WTC11 (cell line): ENCODE data around the gene MEIS1. TPM values are rescaled to one million over a fixed set of nuclear protein-coding genes. Genes with fewer than 3 reads are reported as not detected.

Source experiments
- ATAC-seq: fragments of 200-7000 bp; cut with Tn5 transposase; 2 replicates; pipeline ENCODE4 v1.10.0; 2021; ENCODE audit warnings: mild to moderate bottlenecking, moderate library complexity
- CTCF ChIA-PET: fragments of 300-600 bp; sonication (Branson Sonifier 250); formaldehyde crosslinking; loops from one replicate; lab custom pipeline; 2021; ENCODE audit warnings: antibody characterized with exemption; lab: Charles Lee
- POLR2A ChIA-PET: fragments of 350-600 bp; sonication (Branson Sonifier 250); formaldehyde crosslinking; loops from one replicate; lab custom pipeline; 2021; ENCODE audit warnings: antibody characterized with exemption; lab: Charles Lee
- DNase-seq: peaks from one replicate; pipeline ENCODE4 v3.0.0; 2021; ENCODE audit warnings: low spot score
- H3K27ac Mint-ChIP-seq: 2 replicates; pipeline ENCODE4 v1.8.0; 2021; ENCODE audit warnings: mixed read lengths
- H3K27me3 Mint-ChIP-seq: 2 replicates; pipeline ENCODE4 v1.8.0; 2021; ENCODE audit warnings: low read depth, mild to moderate bottlenecking, moderate library complexity, mixed read lengths
- H3K36me3 Mint-ChIP-seq: 2 replicates; pipeline ENCODE4 v1.8.0; 2021; ENCODE audit warnings: mixed read lengths
- H3K4me1 Mint-ChIP-seq: 2 replicates; pipeline ENCODE4 v1.8.0; 2022; ENCODE audit warnings: mixed read lengths
- H3K4me3 Mint-ChIP-seq: 2 replicates; pipeline ENCODE4 v1.8.0; 2021; ENCODE audit warnings: mild to moderate bottlenecking, moderate library complexity, mixed read lengths
- H3K9me3 Mint-ChIP-seq: 2 replicates; pipeline ENCODE4 v1.8.0; 2021; ENCODE audit warnings: mixed read lengths
- ATF2 ChIP-seq: sonication (generic); formaldehyde crosslinking; IDR thresholded peaks from 2 replicates; pipeline ENCODE4 v1.8.1; 2022; ENCODE audit warnings: low read depth, missing genetic modification reagents, borderline replicate concordance
- CREM ChIP-seq: sonication (generic); formaldehyde crosslinking; IDR thresholded peaks from 2 replicates; pipeline ENCODE4 v1.8.1; 2022; ENCODE audit warnings: mild to moderate bottlenecking, missing genetic modification reagents, moderate library complexity
- E2F1 ChIP-seq: sonication (generic); formaldehyde crosslinking; IDR thresholded peaks from 2 replicates; pipeline ENCODE4 v1.8.0; 2022; ENCODE audit warnings: mild to moderate bottlenecking, missing genetic modification reagents
- GABPB1 ChIP-seq: sonication (generic); formaldehyde crosslinking; IDR thresholded peaks from 2 replicates; pipeline ENCODE4 v1.8.1; 2023; ENCODE audit warnings: mild to moderate bottlenecking, missing genetic modification reagents
- HMGA2 ChIP-seq: fragments of 250-450 bp; sonication (Bioruptor Pico); IDR thresholded peaks from 2 replicates; pipeline ENCODE4 v1.4.0; 2021; ENCODE audit warnings: mild to moderate bottlenecking, moderate library complexity
- KAT7 ChIP-seq: sonication (generic); formaldehyde crosslinking; IDR thresholded peaks from 2 replicates; pipeline ENCODE4 v1.8.1; 2023; ENCODE audit warnings: missing genetic modification reagents, mild to moderate bottlenecking, borderline replicate concordance
- NFYB ChIP-seq: sonication (generic); formaldehyde crosslinking; conservative IDR thresholded peaks from 2 replicates; pipeline ENCODE4 v1.8.0; 2022; ENCODE audit warnings: low read depth, missing genetic modification reagents
- PRRX2 ChIP-seq: fragments of 250-450 bp; sonication (Bioruptor Pico); IDR thresholded peaks from 2 replicates; pipeline ENCODE4 v1.8.0; 2021; ENCODE audit warnings: mild to moderate bottlenecking
- SMAD4 ChIP-seq: sonication (generic); formaldehyde crosslinking; IDR thresholded peaks from 2 replicates; pipeline ENCODE4 v1.8.0; 2022; ENCODE audit warnings: mild to moderate bottlenecking, missing genetic modification reagents
- SP1 ChIP-seq: sonication (generic); formaldehyde crosslinking; conservative IDR thresholded peaks from 2 replicates; pipeline ENCODE4 v1.8.1; 2022; ENCODE audit warnings: missing genetic modification reagents
- ZNF396 ChIP-seq: fragments of 250-450 bp; sonication (Bioruptor Pico); IDR thresholded peaks from 2 replicates; pipeline ENCODE4 v1.8.0; 2021; ENCODE audit warnings: mild to moderate bottlenecking, moderate library complexity, borderline replicate concordance
- total RNA-seq: library from RNA; stranded (reverse); gene quantifications from 3 replicates; pipeline ENCODE4 v1.2.3, GENCODE V29; 2021
- TF ChIP-seq, protein P1 (sequence below): sonication (generic); formaldehyde crosslinking; IDR thresholded peaks from 2 replicates; pipeline ENCODE4 v1.8.1; 2023; ENCODE audit warnings: mild to moderate bottlenecking, missing genetic modification reagents

The MEIS1 gene
- total RNA-seq, 1 experiment from 2014 or later: 0.48 TPM

- CTCF ChIA-PET: interaction anchor here (0.6 to 5.8 kb wide), 9 partner anchors 12 to 793 kb away, joined by 3 to 81 read pairs (median 7); no protein-coding TSS in a partner anchor
- H3K36me3 Mint-ChIP-seq: no peaks in the 10 kb centered on the region
- TF ChIP-seq, protein P1, sequence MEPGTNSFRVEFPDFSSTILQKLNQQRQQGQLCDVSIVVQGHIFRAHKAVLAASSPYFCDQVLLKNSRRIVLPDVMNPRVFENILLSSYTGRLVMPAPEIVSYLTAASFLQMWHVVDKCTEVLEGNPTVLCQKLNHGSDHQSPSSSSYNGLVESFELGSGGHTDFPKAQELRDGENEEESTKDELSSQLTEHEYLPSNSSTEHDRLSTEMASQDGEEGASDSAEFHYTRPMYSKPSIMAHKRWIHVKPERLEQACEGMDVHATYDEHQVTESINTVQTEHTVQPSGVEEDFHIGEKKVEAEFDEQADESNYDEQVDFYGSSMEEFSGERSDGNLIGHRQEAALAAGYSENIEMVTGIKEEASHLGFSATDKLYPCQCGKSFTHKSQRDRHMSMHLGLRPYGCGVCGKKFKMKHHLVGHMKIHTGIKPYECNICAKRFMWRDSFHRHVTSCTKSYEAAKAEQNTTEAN (CRISPR knock-in tag): peak; percentile 25; the same call in 1 of the 2 replicates
- 0 out of 2 replicates have a peak, but pooled peaks have one; percentile 26 for TF ChIP-seq SP1 (CRISPR knock-in tag)
- peak; percentile 65 for TF ChIP-seq NFYB (CRISPR knock-in tag)
- no peak for TF ChIP-seq KAT7 (CRISPR knock-in tag)
- TF ChIP-seq CREM (CRISPR knock-in tag): no peak
- TF ChIP-seq, all 79 proteins: peak for 3
- ATAC-seq: peak; percentile 58
- H3K9me3 Mint-ChIP-seq: no peaks in the 10 kb centered on the region
- peaks cover 100% of the 10 kb centered on the region for H3K27me3 Mint-ChIP-seq
- POLR2A ChIA-PET: interaction anchor here (1.4 to 1.5 kb wide), 2 partner anchors 13 to 144 kb away, joined by 4 to 6 read pairs; no protein-coding TSS in a partner anchor
- peaks cover 51% of the 10 kb centered on the region for H3K4me1 Mint-ChIP-seq
- H3K4me3 Mint-ChIP-seq: peak overlapping the region; percentile 97
- H3K27ac Mint-ChIP-seq: no peak overlapping the region
- DNase-seq: peak; percentile 90
These were observed 1.9 kb upstream of the MEIS1 start for GRCh38 chr2:66432801-66433694.

DNA sequence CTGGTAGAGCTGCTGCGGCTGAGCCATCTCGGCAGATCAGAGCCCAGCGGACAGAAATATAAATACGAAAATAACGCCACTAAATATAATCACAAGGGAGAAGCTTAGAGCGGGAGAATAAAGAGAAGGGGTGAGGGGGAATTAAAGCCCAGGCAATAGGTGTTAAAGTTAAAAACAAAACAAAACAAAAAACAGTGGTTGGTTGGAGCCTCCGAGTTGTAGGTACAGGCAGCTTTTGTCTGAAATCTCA, 1.3 kb upstream of the MEIS1 start:
- ChIA-PET POLR2A (interaction anchor here (1.4 to 1.5 kb wide), 2 partner anchors 13 to 143 kb away, joined by 4 to 6 read pairs; no protein-coding TSS in a partner anchor), CTCF (interaction anchor here (0.6 to 5.8 kb wide), 9 partner anchors 12 to 793 kb away, joined by 3 to 81 read pairs (median 7); no protein-coding TSS in a partner anchor)
- H3K4me3 Mint-ChIP-seq: peak overlapping the region; percentile 97
- no peak overlapping the region for H3K27ac Mint-ChIP-seq
- TF ChIP-seq HMGA2 (CRISPR knock-in tag) (no peak), GABPB1 (no peak), E2F1 (CRISPR knock-in tag) (no peak), ATF2 (CRISPR knock-in tag) (no peak), SMAD4 (CRISPR knock-in tag) (no peak)
- no peaks in the 10 kb centered on the region for H3K36me3 Mint-ChIP-seq
- no peaks in the 10 kb centered on the region for H3K9me3 Mint-ChIP-seq
- peaks cover 55% of the 10 kb centered on the region for H3K4me1 Mint-ChIP-seq
- DNase-seq (no peak), ATAC-seq (no peak)
- H3K27me3 Mint-ChIP-seq: peaks cover 100% of the 10 kb centered on the region

- peaks cover 52% of the 10 kb centered on the region for H3K4me1 Mint-ChIP-seq
- H3K27ac Mint-ChIP-seq: no peak overlapping the region
- H3K27me3 Mint-ChIP-seq: peaks cover 100% of the 10 kb centered on the region
- DNase-seq: peak; percentile 67
- no peaks in the 10 kb centered on the region for H3K36me3 Mint-ChIP-seq
- ChIA-PET POLR2A (interaction anchor here (1.0 to 1.5 kb wide), 3 partner anchors 12 to 143 kb away, joined by 3 to 6 read pairs (median 4); no protein-coding TSS in a partner anchor), CTCF (interaction anchor here (0.6 to 5.8 kb wide), 9 partner anchors 11 to 794 kb away, joined by 3 to 81 read pairs (median 7); no protein-coding TSS in a partner anchor)
- no peaks in the 10 kb centered on the region for H3K9me3 Mint-ChIP-seq
- TF ChIP-seq ZNF396 (no peak), PRRX2 (CRISPR knock-in tag) (no peak), SP1 (CRISPR knock-in tag) (0 out of 2 replicates have a peak, but pooled peaks have one; percentile 22)
- TF ChIP-seq, protein P1 (CRISPR knock-in tag): peak; percentile 68; the same call in 1 of the 2 replicates
- peak; percentile 32 for ATAC-seq
- peak overlapping the region; percentile 97 for H3K4me3 Mint-ChIP-seq
These were observed 813 bp upstream of the MEIS1 start for GRCh38 chr2:66433945-66434678.
